ENCODE data around the gene SH3PXD2B.

The SH3PXD2B gene

DNA sequence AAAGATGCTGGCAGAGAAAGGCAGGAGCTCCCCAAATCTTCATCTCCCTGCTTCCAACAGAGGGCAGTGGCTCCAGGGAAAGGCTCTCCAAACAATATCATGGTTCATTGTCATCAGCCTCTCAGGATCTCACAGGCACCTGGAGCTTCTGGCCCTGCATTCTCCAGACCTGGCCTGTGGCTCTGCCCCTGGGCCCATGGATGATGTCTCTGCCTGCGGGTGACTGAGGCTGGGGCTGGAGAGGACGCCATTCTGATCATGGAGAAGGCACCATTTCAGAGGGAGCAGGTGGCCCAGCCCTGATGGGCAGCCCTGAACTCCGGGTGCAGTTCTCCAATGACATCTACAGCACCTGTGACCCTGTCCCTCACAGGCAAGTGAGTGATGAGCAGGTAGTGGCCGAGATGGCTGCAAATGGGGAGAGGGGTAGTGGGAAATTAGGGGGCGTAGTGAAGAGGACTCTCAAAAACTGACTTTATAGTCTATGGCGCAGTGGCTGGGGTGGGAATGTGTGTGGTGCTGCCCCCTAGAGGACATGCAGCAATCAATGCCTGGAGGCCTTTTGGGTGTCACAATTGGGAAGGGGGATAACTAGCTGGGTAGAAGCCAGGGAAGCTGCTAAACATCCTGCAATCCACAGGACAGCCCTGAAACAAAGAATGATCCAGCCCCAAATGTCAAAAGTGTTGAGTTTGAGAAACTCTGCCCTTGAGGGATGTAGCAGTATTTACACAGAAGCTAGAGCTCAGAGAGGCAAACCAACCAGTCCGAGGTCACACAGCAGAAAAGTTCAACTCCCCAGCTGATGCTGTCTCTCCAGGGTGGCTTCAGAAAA, 3.2 kb downstream of the SH3PXD2B start:
- TF ChIP-seq CTCF (IDR thresholded peaks at IDR 0.05; ENCODE audit: insufficient read depth, low read length) (peak; percentile 68), POLR2AphosphoS5 (IDR thresholded peaks at IDR 0.05; ENCODE audit: low read depth) (no peak)
- Histone ChIP-seq H3K27me3 (ENCODE audit: insufficient read depth, poor library complexity, severe bottlenecking) (peaks cover 38% of the 10 kb centered on the region), H3K27ac (replicated peaks) (no peak overlapping the region), H3K4me3 (replicated peaks; ENCODE audit: insufficient read depth, low read length) (no peak overlapping the region)
- DNase-seq (ENCODE audit: low read depth in 1 of 2, low spot score in 1 of 2) = peak in 1 of 2 experiments; percentile 32

DNA sequence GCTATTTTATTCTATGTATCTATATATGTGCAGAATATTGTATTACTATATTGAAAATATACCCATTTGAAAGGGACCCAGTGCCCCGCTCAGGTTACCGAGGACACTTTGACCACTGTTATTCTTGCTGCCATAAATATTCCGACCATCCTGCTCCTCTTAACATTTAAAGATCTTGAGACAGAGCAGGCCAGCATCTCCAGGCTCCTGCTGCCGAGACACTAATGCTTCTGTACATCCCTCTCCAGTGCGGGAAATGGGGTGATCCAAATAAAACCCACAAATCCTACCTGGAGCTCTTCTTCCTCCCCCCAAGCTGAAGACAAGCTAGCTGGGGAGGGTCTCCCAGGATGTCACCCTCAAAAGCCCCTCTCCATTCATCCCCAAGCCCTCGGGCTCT, 3.9 kb downstream of the SH3PXD2B start:
- peaks cover 31% of the 10 kb centered on the region for H3K27me3 ChIP-seq (ENCODE audit: insufficient read depth, poor library complexity, severe bottlenecking)
- no peak overlapping the region for H3K4me3 ChIP-seq (replicated peaks; ENCODE audit: insufficient read depth, low read length)
- H3K27ac ChIP-seq (replicated peaks) = no peak overlapping the region
- TF ChIP-seq CTCF (IDR thresholded peaks at IDR 0.05; ENCODE audit: insufficient read depth, low read length) = no peak
- TF ChIP-seq SPI1 (IDR thresholded peaks at IDR 0.05; ENCODE audit: borderline replicate concordance, low read depth) = no peak
- TF ChIP-seq, protein P1, sequence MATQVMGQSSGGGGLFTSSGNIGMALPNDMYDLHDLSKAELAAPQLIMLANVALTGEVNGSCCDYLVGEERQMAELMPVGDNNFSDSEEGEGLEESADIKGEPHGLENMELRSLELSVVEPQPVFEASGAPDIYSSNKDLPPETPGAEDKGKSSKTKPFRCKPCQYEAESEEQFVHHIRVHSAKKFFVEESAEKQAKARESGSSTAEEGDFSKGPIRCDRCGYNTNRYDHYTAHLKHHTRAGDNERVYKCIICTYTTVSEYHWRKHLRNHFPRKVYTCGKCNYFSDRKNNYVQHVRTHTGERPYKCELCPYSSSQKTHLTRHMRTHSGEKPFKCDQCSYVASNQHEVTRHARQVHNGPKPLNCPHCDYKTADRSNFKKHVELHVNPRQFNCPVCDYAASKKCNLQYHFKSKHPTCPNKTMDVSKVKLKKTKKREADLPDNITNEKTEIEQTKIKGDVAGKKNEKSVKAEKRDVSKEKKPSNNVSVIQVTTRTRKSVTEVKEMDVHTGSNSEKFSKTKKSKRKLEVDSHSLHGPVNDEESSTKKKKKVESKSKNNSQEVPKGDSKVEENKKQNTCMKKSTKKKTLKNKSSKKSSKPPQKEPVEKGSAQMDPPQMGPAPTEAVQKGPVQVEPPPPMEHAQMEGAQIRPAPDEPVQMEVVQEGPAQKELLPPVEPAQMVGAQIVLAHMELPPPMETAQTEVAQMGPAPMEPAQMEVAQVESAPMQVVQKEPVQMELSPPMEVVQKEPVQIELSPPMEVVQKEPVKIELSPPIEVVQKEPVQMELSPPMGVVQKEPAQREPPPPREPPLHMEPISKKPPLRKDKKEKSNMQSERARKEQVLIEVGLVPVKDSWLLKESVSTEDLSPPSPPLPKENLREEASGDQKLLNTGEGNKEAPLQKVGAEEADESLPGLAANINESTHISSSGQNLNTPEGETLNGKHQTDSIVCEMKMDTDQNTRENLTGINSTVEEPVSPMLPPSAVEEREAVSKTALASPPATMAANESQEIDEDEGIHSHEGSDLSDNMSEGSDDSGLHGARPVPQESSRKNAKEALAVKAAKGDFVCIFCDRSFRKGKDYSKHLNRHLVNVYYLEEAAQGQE (IDR thresholded peaks at IDR 0.05; ENCODE audit: insufficient replicate concordance, low read depth) = no peak
- no peak for TF ChIP-seq POLR2AphosphoS5 (IDR thresholded peaks at IDR 0.05; ENCODE audit: low read depth)
- TF ChIP-seq GABPA (IDR thresholded peaks at IDR 0.05; ENCODE audit: low read depth) = no peak
- DNase-seq (ENCODE audit: low read depth in 1 of 2, low spot score in 1 of 2) = no peak

GRCh38 chr5:172448999-172449398, 5.3 kb downstream of the SH3PXD2B start:
- no peak for DNase-seq (ENCODE audit: low read depth in 1 of 2, low spot score in 1 of 2)
- Histone ChIP-seq H3K4me3 (replicated peaks; ENCODE audit: insufficient read depth, low read length) (no peak overlapping the region), H3K27ac (replicated peaks) (no peak overlapping the region), H3K27me3 (ENCODE audit: insufficient read depth, poor library complexity, severe bottlenecking) (peaks cover 27% of the 10 kb centered on the region)
- TF ChIP-seq, protein P1 (IDR thresholded peaks at IDR 0.05; ENCODE audit: insufficient replicate concordance, low read depth) = no peak
- no peak for TF ChIP-seq POLR2AphosphoS5 (IDR thresholded peaks at IDR 0.05; ENCODE audit: low read depth)
- TF ChIP-seq CTCF (IDR thresholded peaks at IDR 0.05; ENCODE audit: insufficient read depth, low read length) = no peak
- no peak for TF ChIP-seq SPI1 (IDR thresholded peaks at IDR 0.05; ENCODE audit: borderline replicate concordance, low read depth)
- no peak for TF ChIP-seq GABPA (IDR thresholded peaks at IDR 0.05; ENCODE audit: low read depth)
